ENCODE data around the gene SBNO2. TPM values are rescaled to one million over a fixed set of nuclear protein-coding genes. Genes with fewer than 3 reads are reported as not detected.

The SBNO2 gene
- total and polyA plus RNA-seq, 2 experiments from 2014 or later, result 6.9 to 35.4 TPM

DNA sequence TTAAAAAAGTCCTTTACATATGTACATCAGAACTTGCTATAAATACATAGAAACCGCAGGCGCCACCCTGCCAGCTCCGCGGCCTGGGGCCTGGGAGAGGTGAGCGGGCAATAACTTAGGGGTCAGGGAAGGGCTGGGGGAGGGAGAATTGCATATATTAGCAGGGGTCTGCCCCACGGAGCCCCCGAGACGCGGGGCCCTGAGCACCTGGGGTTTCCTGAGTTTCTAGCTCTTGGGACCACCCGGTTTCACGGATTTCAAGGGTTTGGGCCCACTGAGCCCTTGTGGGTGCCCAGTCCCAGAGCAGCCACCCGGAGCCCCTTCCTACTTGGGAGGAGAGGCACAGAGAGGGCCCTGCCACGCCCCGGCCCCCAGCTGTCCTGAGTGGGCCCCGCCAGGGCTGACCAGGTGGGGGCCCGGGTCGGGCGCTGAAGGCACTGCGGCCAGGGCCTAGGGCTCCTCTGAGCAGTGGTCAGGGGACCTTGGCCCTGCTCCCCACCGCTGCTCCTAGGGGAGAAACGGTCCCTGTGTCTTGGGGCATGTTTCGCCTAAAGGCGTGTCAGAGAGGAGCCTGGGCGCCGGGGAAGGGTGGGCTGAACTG lies 66.3 kb downstream of the SBNO2 start:
- no peaks in the 10 kb centered on the region for H3K9me2 ChIP-seq (ENCODE audit: insufficient read depth)
- no peak overlapping the region for H3K4me3 ChIP-seq
- no peak overlapping the region for H3K4me2 ChIP-seq
- Mint-ChIP-seq H3K27me3 (ENCODE audit: insufficient read depth, low read depth, poor library complexity) (peaks cover 16% of the 10 kb centered on the region), H3K9me3 (no peaks in the 10 kb centered on the region), H3K4me3 (no peak overlapping the region), H3K4me1 (peaks cover 16% of the 10 kb centered on the region; the same call in 1 of the 3 replicates), H3K27ac (no peak overlapping the region), H3K36me3 (ENCODE audit: low read depth) (peaks cover 12% of the 10 kb centered on the region)
- H3K36me3 ChIP-seq (ENCODE audit: insufficient read depth), result 0 out of 2 replicates have a peak, but pooled peaks cover 3% of the 10 kb centered on the region
- TF ChIP-seq, protein P1, sequence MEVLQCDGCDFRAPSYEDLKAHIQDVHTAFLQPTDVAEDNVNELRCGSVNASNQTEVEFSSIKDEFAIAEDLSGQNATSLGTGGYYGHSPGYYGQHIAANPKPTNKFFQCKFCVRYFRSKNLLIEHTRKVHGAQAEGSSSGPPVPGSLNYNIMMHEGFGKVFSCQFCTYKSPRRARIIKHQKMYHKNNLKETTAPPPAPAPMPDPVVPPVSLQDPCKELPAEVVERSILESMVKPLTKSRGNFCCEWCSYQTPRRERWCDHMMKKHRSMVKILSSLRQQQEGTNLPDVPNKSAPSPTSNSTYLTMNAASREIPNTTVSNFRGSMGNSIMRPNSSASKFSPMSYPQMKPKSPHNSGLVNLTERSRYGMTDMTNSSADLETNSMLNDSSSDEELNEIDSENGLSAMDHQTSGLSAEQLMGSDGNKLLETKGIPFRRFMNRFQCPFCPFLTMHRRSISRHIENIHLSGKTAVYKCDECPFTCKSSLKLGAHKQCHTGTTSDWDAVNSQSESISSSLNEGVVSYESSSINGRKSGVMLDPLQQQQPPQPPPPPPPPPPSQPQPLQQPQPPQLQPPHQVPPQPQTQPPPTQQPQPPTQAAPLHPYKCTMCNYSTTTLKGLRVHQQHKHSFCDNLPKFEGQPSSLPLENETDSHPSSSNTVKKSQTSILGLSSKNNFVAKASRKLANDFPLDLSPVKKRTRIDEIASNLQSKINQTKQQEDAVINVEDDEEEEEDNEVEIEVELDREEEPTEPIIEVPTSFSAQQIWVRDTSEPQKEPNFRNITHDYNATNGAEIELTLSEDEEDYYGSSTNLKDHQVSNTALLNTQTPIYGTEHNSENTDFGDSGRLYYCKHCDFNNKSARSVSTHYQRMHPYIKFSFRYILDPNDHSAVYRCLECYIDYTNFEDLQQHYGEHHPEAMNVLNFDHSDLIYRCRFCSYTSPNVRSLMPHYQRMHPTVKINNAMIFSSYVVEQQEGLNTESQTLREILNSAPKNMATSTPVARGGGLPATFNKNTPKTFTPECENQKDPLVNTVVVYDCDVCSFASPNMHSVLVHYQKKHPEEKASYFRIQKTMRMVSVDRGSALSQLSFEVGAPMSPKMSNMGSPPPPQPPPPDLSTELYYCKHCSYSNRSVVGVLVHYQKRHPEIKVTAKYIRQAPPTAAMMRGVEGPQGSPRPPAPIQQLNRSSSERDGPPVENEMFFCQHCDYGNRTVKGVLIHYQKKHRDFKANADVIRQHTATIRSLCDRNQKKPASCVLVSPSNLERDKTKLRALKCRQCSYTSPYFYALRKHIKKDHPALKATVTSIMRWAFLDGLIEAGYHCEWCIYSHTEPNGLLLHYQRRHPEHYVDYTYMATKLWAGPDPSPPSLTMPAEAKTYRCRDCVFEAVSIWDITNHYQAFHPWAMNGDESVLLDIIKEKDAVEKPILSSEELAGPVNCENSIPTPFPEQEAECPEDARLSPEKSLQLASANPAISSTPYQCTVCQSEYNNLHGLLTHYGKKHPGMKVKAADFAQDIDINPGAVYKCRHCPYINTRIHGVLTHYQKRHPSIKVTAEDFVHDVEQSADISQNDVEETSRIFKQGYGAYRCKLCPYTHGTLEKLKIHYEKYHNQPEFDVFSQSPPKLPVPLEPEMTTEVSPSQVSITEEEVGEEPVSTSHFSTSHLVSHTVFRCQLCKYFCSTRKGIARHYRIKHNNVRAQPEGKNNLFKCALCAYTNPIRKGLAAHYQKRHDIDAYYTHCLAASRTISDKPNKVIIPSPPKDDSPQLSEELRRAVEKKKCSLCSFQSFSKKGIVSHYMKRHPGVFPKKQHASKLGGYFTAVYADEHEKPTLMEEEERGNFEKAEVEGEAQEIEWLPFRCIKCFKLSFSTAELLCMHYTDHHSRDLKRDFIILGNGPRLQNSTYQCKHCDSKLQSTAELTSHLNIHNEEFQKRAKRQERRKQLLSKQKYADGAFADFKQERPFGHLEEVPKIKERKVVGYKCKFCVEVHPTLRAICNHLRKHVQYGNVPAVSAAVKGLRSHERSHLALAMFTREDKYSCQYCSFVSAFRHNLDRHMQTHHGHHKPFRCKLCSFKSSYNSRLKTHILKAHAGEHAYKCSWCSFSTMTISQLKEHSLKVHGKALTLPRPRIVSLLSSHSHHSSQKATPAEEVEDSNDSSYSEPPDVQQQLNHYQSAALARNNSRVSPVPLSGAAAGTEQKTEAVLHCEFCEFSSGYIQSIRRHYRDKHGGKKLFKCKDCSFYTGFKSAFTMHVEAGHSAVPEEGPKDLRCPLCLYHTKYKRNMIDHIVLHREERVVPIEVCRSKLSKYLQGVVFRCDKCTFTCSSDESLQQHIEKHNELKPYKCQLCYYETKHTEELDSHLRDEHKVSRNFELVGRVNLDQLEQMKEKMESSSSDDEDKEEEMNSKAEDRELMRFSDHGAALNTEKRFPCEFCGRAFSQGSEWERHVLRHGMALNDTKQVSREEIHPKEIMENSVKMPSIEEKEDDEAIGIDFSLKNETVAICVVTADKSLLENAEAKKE (CRISPR knock-in tag; IDR thresholded peaks at IDR 0.05), result no peak
- TF ChIP-seq EZH2 (IDR thresholded peaks at IDR 0.05; ENCODE audit: low read depth, unreplicated experiment) (no peak), EZH2phosphoT487 (IDR thresholded peaks at IDR 0.05; ENCODE audit: unreplicated experiment) (no peak), ZNF331 (CRISPR knock-in tag; IDR thresholded peaks at IDR 0.05; ENCODE audit: low read depth) (no peak), ZNF114 (CRISPR knock-in tag; IDR thresholded peaks at IDR 0.05) (no peak), STAT1 (IDR thresholded peaks at IDR 0.05; ENCODE audit: unreplicated experiment) (no peak), POLR2AphosphoS5 (IDR thresholded peaks at IDR 0.05; ENCODE audit: low read depth) (no peak), NANOG (IDR thresholded peaks at IDR 0.05; ENCODE audit: borderline replicate concordance) (no peak), JUNB (IDR thresholded peaks at IDR 0.05; ENCODE audit: unreplicated experiment) (no peak), CREB1 (CRISPR knock-in tag; IDR thresholded peaks at IDR 0.05; ENCODE audit: low read depth) (no peak)
- TF ChIP-seq, protein P2, sequence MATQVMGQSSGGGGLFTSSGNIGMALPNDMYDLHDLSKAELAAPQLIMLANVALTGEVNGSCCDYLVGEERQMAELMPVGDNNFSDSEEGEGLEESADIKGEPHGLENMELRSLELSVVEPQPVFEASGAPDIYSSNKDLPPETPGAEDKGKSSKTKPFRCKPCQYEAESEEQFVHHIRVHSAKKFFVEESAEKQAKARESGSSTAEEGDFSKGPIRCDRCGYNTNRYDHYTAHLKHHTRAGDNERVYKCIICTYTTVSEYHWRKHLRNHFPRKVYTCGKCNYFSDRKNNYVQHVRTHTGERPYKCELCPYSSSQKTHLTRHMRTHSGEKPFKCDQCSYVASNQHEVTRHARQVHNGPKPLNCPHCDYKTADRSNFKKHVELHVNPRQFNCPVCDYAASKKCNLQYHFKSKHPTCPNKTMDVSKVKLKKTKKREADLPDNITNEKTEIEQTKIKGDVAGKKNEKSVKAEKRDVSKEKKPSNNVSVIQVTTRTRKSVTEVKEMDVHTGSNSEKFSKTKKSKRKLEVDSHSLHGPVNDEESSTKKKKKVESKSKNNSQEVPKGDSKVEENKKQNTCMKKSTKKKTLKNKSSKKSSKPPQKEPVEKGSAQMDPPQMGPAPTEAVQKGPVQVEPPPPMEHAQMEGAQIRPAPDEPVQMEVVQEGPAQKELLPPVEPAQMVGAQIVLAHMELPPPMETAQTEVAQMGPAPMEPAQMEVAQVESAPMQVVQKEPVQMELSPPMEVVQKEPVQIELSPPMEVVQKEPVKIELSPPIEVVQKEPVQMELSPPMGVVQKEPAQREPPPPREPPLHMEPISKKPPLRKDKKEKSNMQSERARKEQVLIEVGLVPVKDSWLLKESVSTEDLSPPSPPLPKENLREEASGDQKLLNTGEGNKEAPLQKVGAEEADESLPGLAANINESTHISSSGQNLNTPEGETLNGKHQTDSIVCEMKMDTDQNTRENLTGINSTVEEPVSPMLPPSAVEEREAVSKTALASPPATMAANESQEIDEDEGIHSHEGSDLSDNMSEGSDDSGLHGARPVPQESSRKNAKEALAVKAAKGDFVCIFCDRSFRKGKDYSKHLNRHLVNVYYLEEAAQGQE (IDR thresholded peaks at IDR 0.05; ENCODE audit: unreplicated experiment), result no peak
- TF ChIP-seq, protein P3, sequence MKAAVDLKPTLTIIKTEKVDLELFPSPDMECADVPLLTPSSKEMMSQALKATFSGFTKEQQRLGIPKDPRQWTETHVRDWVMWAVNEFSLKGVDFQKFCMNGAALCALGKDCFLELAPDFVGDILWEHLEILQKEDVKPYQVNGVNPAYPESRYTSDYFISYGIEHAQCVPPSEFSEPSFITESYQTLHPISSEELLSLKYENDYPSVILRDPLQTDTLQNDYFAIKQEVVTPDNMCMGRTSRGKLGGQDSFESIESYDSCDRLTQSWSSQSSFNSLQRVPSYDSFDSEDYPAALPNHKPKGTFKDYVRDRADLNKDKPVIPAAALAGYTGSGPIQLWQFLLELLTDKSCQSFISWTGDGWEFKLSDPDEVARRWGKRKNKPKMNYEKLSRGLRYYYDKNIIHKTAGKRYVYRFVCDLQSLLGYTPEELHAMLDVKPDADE (IDR thresholded peaks at IDR 0.05), result no peak
- TF ChIP-seq, protein P4, sequence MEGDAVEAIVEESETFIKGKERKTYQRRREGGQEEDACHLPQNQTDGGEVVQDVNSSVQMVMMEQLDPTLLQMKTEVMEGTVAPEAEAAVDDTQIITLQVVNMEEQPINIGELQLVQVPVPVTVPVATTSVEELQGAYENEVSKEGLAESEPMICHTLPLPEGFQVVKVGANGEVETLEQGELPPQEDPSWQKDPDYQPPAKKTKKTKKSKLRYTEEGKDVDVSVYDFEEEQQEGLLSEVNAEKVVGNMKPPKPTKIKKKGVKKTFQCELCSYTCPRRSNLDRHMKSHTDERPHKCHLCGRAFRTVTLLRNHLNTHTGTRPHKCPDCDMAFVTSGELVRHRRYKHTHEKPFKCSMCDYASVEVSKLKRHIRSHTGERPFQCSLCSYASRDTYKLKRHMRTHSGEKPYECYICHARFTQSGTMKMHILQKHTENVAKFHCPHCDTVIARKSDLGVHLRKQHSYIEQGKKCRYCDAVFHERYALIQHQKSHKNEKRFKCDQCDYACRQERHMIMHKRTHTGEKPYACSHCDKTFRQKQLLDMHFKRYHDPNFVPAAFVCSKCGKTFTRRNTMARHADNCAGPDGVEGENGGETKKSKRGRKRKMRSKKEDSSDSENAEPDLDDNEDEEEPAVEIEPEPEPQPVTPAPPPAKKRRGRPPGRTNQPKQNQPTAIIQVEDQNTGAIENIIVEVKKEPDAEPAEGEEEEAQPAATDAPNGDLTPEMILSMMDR (conservative IDR thresholded peaks at IDR 0.05; ENCODE audit: low read depth in 2 of 2), result no peak
- no peak overlapping the region for H2AFZ ChIP-seq
- no peaks in the 10 kb centered on the region for H3K79me2 ChIP-seq (replicated peaks; ENCODE audit: insufficient read depth)
- H3K27ac ChIP-seq (ENCODE audit: low read depth), result 0 out of 2 replicates have a peak overlapping the region, but pooled peaks have one; percentile 76
- no peak for ATAC-seq
- no peaks in the 10 kb centered on the region; the same call in 1 of the 2 replicates for H4K20me1 ChIP-seq (replicated peaks; ENCODE audit: insufficient read depth)
- DNase-seq (ENCODE audit: low spot score), result no peak
- H3K27me3 ChIP-seq (ENCODE audit: insufficient read depth), result no peaks in the 10 kb centered on the region
- H3K4me1 ChIP-seq (ENCODE audit: insufficient read depth), result peaks cover 2% of the 10 kb centered on the region; the same call in 1 of the 2 replicates
- peaks cover 10% of the 10 kb centered on the region for H3F3A ChIP-seq (replicated peaks; ENCODE audit: low read depth)

Measured in GM23338 (cell line).